Retinal pigment epithelial cell (primary cell): ENCODE measurements around the gene RBPJ.

ENCODE experiments used
- DNase-seq: peaks from one replicate; pipeline ENCODE4 v3.0.0-alpha.2; 2010; ENCODE audit warnings: low read depth
- H3K4me3 ChIP-seq: 2 replicates; pipeline ENCODE4 v1.5.1; 2011; ENCODE audit warnings: mild to moderate bottlenecking, low read length, control low read depth, moderate library complexity
- CTCF ChIP-seq: conservative IDR thresholded peaks from 2 replicates; pipeline ENCODE4 v1.5.1; 2011; ENCODE audit warnings: low read depth, low read length, control low read depth, inconsistent platforms

RBPJ gene

DNA sequence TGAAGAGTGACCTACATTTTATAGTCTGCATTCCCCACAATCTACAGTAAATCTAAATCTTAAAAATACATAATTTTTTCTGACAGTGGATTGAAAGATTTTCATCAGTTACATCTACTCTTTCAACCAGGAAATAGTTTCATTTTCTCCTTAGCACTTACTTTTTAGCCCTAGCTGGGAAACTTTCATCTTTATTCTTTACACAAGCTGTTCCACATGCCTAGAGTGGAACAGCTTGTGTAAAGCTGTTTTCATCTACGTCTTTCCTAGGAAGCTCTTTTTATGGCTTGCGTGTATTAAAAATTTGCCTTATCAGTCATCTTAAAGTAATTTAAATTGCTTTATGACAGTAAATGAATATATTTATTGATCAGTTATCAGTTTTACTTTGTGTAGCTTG, 40.5 kb downstream of the RBPJ start:
- no peak for DNase-seq

DNA sequence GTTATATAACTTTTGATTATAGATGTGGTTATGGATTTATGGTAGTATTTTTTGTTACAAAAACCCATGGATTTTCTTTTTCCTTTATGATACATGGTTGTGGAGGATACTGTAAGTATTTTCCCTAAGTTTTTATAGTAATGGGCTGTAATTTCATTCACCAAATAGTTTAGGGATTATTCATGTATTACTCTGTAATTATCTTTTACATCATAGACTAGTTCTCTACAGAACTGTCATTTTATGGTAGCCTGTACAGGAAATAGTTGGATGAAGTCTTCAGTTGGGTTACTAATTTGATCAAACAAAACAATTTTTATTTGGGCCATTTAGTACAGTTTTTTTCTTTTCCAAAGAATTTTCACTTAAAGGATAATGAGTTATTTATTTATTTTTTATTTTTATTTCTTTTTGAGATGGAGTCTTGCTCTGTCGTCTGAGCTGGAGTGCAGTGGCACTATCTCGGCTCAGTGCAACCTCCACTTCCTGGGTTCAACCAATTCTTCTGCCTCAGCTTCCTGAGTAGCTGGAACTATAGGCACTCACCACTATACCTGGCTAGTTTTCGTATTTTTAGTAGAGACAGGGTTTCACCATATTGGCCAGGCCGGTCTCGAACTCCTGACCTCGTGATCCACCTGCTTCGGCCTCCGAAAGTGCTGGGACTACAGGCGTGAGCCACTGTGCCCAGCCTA, 42.1 kb downstream of the RBPJ start:
- no peak overlapping the region for H3K4me3 ChIP-seq
- TF ChIP-seq CTCF, result no peak
- no peak for DNase-seq

More for the DNA sequence above, 40.5 kb downstream of the RBPJ start:
- no peak overlapping the region for H3K4me3 ChIP-seq
- no peak for TF ChIP-seq CTCF

GRCh38 chr4:26365537-26366150, 44.8 kb downstream of the RBPJ start:
- no peak overlapping the region for H3K4me3 ChIP-seq
- no peak for DNase-seq
- TF ChIP-seq CTCF, result no peak

DNA sequence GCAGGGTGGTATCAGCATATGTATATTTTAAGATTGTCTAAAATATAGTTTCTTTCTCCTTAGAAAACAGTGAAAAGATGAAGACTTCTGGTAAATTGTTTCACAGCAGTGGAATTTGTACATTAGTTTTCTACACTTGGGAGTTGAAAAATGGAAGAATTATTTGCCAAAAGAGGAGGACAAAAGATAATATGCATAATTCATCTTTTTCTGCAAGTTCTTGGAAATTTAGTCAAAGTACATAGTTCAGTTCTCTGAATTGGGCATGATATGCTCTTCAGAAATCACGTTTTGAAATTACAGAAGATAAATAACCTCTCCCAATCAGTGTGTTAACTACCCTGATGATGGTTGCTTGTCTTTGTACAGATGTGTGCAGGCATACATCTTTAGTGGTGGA, 47.0 kb downstream of the RBPJ start:
- no peak for TF ChIP-seq CTCF
- no peak overlapping the region for H3K4me3 ChIP-seq
- no peak for DNase-seq

GRCh38 chr4:26368685-26369084, 47.9 kb downstream of the RBPJ start:
- H3K4me3 ChIP-seq, result no peak overlapping the region
- no peak for DNase-seq
- TF ChIP-seq CTCF, result no peak

- no peak overlapping the region for H3K4me3 ChIP-seq
- TF ChIP-seq CTCF, result no peak
- DNase-seq, result no peak
Observed at GRCh38 chr4:26369132-26369531, 48.3 kb downstream of the RBPJ start.

GRCh38 chr4:26369581-26369980, 48.8 kb downstream of the RBPJ start:
- no peak for DNase-seq
- TF ChIP-seq CTCF, result no peak
- no peak overlapping the region for H3K4me3 ChIP-seq
